ENCODE results near the gene IL1R2. TPM values are rescaled to one million over a fixed set of nuclear protein-coding genes. Genes with fewer than 3 reads are reported as not detected.

The IL1R2 gene
- total and polyA plus RNA-seq, 2 of the 13 experiments (the other 11 are each of a cell fraction or from before 2014, with no cell fraction given), result 3.6 to 7.3 TPM

DNA sequence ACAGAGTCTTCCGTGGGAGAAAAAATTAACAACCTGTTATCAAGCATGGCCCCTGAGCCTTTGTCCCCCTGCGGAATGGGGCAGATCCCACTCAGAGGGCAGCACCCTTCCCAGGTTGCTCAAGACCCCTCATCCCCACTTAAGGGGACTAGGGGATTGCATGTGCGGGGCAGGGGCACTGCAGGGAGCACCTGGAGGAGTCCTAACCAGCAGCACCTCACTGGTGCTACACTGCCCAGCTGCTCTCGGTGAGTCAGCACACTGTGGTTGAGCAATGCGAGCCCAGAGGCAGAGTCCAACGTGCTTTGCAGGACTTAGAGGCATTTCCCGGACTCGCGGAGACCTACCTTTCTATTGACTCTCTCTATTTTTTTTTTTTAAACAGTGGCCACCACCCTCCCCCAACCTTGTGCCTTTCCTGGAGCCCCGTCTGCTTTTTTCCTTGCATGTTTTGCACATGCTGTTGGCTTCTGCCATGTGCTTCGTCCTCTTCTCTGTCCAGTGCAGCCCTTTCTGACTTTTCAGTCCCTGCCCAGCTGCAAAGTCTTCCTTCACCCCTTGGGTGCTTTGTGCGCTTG, 74.0 kb downstream of the IL1R2 start (continued):
- TF ChIP-seq, protein P1, sequence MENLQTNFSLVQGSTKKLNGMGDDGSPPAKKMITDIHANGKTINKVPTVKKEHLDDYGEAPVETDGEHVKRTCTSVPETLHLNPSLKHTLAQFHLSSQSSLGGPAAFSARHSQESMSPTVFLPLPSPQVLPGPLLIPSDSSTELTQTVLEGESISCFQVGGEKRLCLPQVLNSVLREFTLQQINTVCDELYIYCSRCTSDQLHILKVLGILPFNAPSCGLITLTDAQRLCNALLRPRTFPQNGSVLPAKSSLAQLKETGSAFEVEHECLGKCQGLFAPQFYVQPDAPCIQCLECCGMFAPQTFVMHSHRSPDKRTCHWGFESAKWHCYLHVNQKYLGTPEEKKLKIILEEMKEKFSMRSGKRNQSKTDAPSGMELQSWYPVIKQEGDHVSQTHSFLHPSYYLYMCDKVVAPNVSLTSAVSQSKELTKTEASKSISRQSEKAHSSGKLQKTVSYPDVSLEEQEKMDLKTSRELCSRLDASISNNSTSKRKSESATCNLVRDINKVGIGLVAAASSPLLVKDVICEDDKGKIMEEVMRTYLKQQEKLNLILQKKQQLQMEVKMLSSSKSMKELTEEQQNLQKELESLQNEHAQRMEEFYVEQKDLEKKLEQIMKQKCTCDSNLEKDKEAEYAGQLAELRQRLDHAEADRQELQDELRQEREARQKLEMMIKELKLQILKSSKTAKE (CRISPR knock-in tag; IDR thresholded peaks at IDR 0.05; ENCODE audit: borderline replicate concordance), result no peak; the same call in 1 of the 2 replicates
- TF ChIP-seq ZZZ3 (CRISPR knock-in tag; IDR thresholded peaks at IDR 0.05; ENCODE audit: borderline replicate concordance) (no peak), ZNF530 (CRISPR knock-in tag; IDR thresholded peaks at IDR 0.05; ENCODE audit: low read depth) (no peak), FOXJ3 (CRISPR knock-in tag; IDR thresholded peaks at IDR 0.05; ENCODE audit: borderline replicate concordance) (no peak), ZNF296 (CRISPR knock-in tag; conservative IDR thresholded peaks at IDR 0.05) (no peak; the same call in 1 of the 2 replicates), ZNF138 (CRISPR knock-in tag; IDR thresholded peaks at IDR 0.05; ENCODE audit: low read depth) (no peak), CREB3 (CRISPR knock-in tag; IDR thresholded peaks at IDR 0.05) (no peak), TMF1 (CRISPR knock-in tag; IDR thresholded peaks at IDR 0.05; ENCODE audit: low read depth) (no peak), HOXA5 (CRISPR knock-in tag; IDR thresholded peaks at IDR 0.05) (no peak), HMG20A (CRISPR knock-in tag; IDR thresholded peaks at IDR 0.05; ENCODE audit: borderline replicate concordance) (peak; percentile 57), SAFB2 (CRISPR knock-in tag; IDR thresholded peaks at IDR 0.05; ENCODE audit: borderline replicate concordance, low read depth) (no peak), ZNF629 (CRISPR knock-in tag; conservative IDR thresholded peaks at IDR 0.05) (no peak)
- TF ChIP-seq, protein P2, sequence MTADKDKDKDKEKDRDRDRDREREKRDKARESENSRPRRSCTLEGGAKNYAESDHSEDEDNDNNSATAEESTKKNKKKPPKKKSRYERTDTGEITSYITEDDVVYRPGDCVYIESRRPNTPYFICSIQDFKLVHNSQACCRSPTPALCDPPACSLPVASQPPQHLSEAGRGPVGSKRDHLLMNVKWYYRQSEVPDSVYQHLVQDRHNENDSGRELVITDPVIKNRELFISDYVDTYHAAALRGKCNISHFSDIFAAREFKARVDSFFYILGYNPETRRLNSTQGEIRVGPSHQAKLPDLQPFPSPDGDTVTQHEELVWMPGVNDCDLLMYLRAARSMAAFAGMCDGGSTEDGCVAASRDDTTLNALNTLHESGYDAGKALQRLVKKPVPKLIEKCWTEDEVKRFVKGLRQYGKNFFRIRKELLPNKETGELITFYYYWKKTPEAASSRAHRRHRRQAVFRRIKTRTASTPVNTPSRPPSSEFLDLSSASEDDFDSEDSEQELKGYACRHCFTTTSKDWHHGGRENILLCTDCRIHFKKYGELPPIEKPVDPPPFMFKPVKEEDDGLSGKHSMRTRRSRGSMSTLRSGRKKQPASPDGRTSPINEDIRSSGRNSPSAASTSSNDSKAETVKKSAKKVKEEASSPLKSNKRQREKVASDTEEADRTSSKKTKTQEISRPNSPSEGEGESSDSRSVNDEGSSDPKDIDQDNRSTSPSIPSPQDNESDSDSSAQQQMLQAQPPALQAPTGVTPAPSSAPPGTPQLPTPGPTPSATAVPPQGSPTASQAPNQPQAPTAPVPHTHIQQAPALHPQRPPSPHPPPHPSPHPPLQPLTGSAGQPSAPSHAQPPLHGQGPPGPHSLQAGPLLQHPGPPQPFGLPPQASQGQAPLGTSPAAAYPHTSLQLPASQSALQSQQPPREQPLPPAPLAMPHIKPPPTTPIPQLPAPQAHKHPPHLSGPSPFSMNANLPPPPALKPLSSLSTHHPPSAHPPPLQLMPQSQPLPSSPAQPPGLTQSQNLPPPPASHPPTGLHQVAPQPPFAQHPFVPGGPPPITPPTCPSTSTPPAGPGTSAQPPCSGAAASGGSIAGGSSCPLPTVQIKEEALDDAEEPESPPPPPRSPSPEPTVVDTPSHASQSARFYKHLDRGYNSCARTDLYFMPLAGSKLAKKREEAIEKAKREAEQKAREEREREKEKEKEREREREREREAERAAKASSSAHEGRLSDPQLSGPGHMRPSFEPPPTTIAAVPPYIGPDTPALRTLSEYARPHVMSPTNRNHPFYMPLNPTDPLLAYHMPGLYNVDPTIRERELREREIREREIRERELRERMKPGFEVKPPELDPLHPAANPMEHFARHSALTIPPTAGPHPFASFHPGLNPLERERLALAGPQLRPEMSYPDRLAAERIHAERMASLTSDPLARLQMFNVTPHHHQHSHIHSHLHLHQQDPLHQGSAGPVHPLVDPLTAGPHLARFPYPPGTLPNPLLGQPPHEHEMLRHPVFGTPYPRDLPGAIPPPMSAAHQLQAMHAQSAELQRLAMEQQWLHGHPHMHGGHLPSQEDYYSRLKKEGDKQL (CRISPR knock-in tag; IDR thresholded peaks at IDR 0.05; ENCODE audit: low read depth), result peak; percentile 56; the same call in 1 of the 2 replicates
- TF ChIP-seq, protein P3, sequence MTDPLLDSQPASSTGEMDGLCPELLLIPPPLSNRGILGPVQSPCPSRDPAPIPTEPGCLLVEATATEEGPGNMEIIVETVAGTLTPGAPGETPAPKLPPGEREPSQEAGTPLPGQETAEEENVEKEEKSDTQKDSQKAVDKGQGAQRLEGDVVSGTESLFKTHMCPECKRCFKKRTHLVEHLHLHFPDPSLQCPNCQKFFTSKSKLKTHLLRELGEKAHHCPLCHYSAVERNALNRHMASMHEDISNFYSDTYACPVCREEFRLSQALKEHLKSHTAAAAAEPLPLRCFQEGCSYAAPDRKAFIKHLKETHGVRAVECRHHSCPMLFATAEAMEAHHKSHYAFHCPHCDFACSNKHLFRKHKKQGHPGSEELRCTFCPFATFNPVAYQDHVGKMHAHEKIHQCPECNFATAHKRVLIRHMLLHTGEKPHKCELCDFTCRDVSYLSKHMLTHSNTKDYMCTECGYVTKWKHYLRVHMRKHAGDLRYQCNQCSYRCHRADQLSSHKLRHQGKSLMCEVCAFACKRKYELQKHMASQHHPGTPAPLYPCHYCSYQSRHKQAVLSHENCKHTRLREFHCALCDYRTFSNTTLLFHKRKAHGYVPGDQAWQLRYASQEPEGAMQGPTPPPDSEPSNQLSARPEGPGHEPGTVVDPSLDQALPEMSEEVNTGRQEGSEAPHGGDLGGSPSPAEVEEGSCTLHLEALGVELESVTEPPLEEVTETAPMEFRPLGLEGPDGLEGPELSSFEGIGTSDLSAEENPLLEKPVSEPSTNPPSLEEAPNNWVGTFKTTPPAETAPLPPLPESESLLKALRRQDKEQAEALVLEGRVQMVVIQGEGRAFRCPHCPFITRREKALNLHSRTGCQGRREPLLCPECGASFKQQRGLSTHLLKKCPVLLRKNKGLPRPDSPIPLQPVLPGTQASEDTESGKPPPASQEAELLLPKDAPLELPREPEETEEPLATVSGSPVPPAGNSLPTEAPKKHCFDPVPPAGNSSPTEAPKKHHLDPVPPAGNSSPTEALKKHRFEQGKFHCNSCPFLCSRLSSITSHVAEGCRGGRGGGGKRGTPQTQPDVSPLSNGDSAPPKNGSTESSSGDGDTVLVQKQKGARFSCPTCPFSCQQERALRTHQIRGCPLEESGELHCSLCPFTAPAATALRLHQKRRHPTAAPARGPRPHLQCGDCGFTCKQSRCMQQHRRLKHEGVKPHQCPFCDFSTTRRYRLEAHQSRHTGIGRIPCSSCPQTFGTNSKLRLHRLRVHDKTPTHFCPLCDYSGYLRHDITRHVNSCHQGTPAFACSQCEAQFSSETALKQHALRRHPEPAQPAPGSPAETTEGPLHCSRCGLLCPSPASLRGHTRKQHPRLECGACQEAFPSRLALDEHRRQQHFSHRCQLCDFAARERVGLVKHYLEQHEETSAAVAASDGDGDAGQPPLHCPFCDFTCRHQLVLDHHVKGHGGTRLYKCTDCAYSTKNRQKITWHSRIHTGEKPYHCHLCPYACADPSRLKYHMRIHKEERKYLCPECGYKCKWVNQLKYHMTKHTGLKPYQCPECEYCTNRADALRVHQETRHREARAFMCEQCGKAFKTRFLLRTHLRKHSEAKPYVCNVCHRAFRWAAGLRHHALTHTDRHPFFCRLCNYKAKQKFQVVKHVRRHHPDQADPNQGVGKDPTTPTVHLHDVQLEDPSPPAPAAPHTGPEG (CRISPR knock-in tag; IDR thresholded peaks at IDR 0.05), result 0 out of 2 replicates have a peak, but pooled peaks have one; percentile 15
